K562 (cell line): ENCODE data around the gene ANKEF1.

Experiments
- ZZZ3 ChIP-seq: fragments of 450-650 bp; IDR thresholded peaks from 2 replicates; pipeline ENCODE4 v1.6.1; 2016; ENCODE audit warnings: antibody characterized with exemption, mild to moderate bottlenecking, moderate library complexity
- TF ChIP-seq, protein P1 (sequence below), 3 experiments: IDR thresholded peaks in 2 of 3; conservative IDR thresholded peaks in 1 of 3; 2 replicates each; pipeline ENCODE4 v1.5.1; 2011 to 2012; ENCODE audit warnings: low read length in 3 of 3, mild to moderate bottlenecking in 3 of 3, control low read depth in 2 of 3, improper control_type of control experiment in 1 of 3, inconsistent platforms in 1 of 3, low read depth in 1 of 3, mixed read lengths in 1 of 3, moderate library complexity in 1 of 3; ENCODE audit not compliant: insufficient read depth in 2 of 3

DNA sequence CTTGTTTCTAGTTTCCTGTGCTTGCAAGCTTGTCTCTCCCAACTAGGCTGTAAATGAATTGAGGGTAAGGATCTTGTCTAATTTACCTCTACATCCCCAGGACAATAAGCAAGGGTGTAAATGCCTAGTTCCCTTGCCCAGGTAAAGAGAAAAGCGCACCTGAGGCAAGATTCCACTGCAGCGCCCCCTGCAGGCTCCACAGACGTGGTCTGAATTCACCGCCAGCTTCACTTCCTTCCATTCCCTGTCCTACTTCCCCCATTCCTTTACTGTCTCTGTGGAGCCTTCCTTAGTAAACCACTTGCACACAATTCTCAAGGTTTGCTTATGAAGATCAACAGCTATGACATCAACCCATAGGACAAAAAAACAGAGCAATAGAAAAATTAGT, 42.3 kb downstream of the ANKEF1 start:
- TF ChIP-seq, protein P1, sequence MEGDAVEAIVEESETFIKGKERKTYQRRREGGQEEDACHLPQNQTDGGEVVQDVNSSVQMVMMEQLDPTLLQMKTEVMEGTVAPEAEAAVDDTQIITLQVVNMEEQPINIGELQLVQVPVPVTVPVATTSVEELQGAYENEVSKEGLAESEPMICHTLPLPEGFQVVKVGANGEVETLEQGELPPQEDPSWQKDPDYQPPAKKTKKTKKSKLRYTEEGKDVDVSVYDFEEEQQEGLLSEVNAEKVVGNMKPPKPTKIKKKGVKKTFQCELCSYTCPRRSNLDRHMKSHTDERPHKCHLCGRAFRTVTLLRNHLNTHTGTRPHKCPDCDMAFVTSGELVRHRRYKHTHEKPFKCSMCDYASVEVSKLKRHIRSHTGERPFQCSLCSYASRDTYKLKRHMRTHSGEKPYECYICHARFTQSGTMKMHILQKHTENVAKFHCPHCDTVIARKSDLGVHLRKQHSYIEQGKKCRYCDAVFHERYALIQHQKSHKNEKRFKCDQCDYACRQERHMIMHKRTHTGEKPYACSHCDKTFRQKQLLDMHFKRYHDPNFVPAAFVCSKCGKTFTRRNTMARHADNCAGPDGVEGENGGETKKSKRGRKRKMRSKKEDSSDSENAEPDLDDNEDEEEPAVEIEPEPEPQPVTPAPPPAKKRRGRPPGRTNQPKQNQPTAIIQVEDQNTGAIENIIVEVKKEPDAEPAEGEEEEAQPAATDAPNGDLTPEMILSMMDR (IDR thresholded peaks at IDR 0.05 in 2 of 3, conservative IDR thresholded peaks at IDR 0.05 in 1 of 3; ENCODE audit: insufficient read depth in 2 of 3, low read depth in 1 of 3, low read length in 3 of 3), result peak in 2 of 3 experiments; percentile 18 to 42; a peak in 2 of 6 replicates
- no peak for TF ChIP-seq ZZZ3
